GM19043 (cell line): ENCODE measurements around the gene CCDC70.
A peak's percentile ranks its signal among the peaks of the same experiment; 100 is the strongest.
"Not testable (repeated sequence)": the region's sequence is repeated elsewhere in the genome, so short reads cannot be mapped to it uniquely, and the experiment has no call there.

Experiments
- ATAC-seq: cut with Tn5 transposase; IDR thresholded peaks from one replicate; pipeline ENCODE4 v1.9.1; 2021; ENCODE audit warnings: low read depth; ENCODE audit not compliant: unreplicated experiment

CCDC70 gene

DNA sequence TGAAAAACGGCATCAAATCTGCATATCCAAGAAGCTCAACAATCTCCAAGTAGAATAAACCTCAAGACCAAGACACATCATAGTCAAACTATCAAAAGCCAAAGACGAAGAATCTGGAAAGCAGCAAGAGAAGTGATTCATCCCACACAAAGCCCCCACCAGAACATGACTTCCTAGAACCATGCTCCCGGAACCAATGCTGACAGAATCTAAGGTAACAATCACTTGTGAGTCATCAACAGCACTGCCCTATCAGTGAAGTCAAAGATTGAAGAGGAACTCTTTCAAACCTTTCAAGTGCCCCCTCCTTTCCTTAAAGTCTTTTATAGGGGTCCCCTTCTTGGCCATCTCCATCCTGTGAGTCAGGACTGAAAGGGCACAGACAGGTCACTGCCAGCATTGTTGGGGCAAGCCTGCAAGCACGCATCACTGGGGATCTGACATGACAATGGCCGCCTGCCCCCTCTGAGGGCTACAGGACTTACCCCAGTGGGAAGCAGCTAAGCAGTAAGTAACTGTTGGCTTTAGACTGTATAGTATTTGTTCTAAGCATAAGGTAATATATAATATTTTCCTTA is at the start of gene CCDC70:
CCDC70 (plus strand) TSS at position 247 of the 578 bp plus-strand sequence. CDS start 3,443 bp downstream, outside the sequence.
- ATAC-seq = no peak

DNA sequence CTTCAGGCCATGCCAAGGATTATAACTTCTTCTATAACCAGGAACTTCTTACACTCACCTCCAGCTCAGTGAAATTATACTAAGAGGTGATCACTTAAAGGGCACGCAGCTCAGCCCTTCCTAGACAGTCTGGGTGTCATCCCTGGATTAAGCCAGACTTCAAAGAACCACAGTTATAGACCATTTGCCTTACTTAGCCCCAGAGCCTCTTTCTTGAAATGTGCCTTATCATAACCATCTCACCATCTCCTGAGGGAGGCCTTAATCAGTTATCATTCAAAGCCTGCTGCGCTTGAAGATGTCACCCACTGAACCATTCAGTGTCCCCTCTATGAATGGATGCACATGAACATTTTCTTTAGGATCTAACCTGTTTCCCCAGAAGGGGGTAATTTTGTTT is 47.7 kb upstream of the CCDC70 start:
- no peak for ATAC-seq

DNA sequence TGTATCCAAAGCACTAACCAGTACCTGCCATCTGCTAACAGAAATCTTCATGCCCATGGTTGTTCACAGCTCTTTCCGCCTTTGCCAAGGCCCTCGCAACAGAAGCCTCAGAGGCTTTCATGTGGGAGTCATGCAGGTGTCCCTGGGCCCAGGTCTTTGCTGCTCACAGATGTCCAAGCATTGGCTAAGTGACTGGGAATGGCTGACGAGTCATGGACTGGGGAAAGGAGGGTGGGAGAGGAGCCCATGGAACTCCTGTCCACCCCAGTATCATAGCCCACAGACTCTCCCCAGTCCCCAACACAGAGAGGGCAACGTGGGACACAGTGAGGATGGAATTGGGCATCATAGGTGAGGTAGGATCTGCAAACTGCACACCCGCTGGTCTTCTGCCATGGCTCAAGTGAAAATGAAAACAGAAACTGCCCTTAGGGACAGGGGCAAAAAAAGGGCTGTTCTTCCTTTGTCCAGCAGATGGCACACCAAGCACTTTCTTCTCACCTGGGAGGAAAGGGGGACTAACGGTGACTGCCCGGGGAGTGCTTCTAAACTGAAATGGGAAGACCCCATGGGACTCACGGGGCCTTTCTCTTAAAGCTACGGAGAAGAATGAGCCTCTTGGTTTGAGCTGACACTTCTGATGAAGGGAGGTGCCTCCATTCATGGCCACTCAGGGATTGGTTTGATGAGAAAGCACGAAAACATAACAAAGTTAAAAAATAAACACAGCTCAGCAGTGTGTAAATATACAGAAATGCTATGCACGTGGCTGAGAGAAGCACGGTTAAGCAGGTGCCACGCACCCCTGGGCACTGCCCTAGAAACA is 46.7 kb upstream of the CCDC70 start:
- peak; percentile 79 for ATAC-seq

DNA sequence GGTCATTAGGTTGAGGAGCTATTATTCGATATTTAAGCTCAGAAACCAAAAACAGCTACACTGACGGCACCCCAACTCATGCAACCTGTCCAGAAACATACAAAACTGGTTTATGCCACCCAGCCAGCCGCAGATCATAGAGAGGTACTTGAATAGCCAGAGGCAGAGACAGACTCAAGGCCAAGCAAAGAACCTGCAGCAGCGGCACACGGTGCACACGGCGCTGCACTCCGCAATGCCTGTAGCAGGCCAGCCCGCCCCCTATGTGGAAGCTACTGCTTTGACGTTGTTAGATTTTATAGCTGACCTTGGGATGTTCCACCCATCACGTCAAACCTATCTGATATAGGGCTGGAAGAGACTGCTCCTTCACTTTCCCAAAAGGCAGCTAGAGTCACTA is 45.9 kb upstream of the CCDC70 start:
- ATAC-seq = no peak

DNA sequence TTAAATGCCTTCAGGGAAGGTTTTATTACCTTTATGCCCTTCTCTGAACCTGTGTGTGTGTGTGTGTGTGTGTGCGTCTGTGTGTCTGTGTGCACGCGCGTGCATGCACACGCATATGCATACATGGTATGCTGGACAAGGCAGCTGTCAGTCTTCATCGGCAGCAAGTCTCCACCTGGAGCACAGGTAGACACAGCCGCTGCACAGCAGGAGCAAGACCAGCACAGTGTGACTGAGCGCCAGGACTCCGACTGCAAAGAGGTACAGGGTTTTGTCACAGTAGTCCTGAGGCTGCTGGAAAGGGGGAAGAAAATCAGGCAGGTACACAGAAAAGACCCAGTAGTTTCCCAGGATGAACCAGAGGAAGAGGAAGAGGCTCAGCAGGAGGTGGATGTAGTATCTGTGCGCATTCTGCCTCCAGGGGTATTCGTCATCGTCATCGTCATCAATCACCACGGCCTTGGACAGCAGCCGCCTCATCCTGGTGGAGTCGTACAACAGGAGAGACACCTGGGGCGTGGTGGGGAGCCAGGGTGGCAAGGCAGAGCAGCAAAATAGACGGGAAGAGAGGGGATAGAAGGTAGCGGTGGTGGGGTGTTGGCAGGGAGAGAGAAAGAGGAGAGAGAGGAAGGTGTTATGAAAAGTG is 45.0 kb upstream of the CCDC70 start:
- no peak for ATAC-seq

DNA sequence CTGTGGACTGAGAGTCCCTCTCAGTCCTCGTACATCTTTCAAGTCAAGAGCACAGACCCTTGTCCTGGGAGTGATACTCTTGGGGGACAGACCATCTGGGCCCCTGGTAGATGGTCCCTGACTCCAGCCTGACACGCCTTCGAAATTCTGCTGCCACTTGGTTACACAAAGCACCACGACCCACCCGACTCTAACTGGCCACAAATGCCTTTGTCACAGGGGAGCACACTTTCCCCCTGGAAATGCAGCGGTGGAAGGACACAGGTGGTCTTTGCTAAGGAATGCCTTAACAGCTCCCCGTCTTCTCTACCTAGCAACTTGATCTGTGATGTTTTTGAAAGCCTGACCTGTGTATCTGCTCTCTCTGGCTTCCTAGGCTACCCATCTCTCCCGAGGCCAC is 44.1 kb upstream of the CCDC70 start:
- no peak for ATAC-seq

DNA sequence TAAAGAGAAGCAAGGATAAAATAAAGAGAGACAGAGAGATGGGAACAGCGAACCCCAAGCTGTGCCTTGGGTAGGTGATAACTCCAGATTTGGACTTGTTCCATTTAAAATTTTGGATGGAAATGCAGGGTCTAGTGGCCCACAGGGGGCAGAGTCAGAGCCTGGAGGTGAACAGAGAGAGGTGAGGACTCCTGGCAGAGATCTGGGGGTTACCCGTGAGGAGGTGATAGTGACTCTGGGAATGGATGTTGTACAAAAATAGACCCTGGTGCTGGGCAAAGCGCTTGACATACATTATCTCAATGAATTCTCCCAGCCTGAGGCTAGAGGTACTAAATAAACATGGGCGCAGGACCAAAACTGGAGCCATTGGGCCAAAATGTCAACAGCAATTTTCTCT is 43.5 kb upstream of the CCDC70 start:
- no peak for ATAC-seq

DNA sequence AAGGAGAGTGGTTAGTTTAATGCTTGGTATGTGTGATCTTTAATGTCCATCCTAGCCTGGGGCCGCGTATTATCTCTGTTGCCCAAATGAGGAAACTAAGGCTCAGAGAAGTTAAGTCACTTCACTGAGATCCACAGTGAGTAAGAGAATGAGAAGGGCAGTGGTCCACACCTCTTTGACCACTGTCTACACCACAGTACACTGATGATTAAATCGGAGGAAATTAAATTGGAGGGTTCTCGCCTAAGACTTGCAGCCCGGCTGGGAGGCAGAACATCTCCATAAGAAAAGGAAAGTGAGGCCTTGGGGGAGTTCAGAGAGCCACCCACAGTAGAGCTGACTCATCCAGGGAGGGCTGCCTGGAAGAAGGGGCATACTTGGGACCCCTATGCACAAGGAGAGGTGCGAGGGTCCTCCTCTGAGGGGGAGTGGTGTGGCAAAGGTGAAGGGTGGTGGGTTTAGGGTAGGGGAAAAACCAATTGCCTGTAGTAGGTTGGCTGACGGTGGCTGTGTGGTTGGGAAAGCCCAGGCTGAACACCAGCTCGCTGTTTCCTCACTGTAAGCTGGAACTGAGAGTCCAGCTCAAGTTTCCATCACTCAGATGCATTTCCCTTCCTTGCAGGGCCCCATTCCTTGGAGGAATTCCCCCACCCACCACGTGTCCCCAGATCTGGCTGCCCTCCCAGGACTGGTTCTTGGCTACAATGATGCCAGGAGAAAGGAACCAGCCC is 42.8 kb upstream of the CCDC70 start:
- ATAC-seq = no peak

DNA sequence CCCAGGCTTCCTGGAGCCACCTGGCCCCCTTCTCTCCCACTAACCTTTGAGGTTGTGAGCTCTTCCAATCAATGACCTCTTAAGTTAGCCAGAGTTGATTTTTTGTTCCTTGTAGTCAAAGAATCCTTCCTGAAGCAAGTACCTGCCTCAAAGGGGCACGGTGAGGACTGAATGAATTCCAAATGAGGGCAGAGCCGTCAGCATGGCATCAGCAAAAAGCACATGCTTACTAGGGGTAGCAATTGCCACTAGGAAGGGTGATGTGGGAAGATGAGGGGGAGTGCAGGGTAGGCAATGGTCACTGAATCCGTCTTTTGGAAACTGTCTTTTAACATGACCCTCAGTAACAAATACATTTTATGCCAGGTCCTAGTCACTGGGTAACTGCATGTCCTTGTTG is 42.2 kb upstream of the CCDC70 start:
- no peak for ATAC-seq

DNA sequence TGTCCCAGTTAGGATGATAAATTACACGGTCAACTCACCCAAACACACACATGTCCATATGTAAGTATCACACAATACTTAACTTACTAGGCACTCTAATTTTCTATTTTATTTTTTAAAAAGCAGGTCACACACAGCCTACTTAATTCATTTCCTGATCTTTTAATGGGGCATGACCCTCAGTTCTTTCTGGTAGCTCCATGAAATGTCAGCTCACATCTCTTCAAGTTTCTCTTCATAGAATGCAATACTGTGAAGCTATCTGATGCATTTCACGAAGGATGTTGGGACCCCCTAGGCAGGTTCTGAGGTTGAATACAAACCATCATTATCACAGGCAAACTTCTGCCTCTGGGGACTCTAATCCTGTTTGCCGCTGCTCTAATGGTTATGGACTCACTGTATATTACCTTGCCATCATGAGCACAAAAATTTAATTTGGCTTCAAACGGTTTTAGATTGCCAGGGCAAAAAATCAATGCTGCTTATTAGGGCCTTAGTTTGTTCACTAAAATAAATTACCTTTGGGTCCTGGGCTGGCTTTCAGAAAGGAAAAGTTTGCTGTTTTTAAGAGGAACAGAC is 41.7 kb upstream of the CCDC70 start:
- no peak for ATAC-seq

DNA sequence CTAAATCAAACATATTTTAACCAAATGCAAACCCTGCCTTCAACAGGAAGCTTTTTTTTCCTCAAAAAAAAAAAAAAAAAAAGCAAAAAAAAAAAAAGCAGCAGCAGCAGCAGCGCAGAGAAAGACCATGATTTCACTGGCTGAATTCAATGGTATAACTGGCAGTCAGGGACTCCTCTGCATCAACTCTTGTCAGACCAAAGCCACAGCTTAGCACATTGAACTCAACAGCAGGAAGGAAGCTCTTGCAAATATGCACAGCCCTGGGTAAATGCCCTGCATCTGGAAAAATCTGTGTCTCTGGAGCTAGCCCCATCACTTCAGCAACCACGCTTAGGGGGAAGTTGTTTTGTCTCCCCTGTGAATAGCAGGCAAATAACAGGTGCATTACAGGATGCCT is 40.2 kb upstream of the CCDC70 start:
- ATAC-seq = no peak

DNA sequence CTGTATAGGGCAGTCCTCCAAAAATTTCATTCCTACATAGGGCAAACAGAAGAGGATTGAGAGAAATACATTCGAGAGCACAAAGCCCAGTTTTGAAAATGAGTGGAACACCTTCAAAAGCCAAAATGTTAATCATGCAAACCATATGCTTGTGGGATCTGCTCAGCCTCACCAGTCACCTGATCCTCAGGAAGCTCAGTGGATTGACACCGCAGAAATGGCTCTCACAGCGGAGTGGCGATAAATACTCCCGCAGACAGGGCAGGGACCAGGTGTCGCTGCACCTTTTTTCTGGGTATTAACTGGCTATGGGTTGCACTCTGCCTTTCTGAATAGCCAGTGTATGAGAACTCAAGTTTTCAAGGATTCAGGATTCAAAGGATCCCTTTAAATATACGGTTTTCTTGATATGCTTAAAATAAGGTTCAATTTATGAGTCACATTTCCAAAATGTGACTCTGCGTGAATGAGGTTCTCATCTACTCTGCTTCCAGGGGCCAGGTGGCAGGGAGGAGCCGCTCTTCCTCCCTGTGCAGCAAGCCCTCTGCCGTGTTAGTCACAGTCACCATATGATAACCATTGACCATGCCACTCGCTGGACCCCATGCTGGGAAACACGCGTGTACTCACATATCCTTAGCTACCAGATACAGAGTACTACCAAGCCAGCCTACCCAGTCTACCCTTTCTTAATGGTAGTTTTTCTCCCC is 39.5 kb upstream of the CCDC70 start:
- no peak for ATAC-seq

DNA sequence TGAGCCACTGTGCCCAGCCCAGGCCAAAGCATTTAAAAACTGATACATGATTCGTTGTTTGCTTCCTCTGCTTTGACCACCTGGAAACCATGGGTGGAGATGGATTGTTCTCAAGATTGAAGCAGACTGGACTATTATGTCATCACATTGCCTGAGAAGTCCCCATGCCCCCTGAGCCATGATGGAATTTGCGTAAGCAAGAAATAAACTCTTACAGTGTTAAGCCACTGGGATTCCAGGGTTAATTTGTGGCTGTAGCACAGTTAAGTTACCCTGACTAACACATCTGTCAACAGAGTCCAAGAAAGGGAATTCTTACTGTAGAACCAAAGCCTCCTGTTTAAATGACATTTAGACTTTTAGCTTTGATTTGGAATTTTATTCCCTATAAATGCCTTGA is 38.4 kb upstream of the CCDC70 start:
- no peak for ATAC-seq

DNA sequence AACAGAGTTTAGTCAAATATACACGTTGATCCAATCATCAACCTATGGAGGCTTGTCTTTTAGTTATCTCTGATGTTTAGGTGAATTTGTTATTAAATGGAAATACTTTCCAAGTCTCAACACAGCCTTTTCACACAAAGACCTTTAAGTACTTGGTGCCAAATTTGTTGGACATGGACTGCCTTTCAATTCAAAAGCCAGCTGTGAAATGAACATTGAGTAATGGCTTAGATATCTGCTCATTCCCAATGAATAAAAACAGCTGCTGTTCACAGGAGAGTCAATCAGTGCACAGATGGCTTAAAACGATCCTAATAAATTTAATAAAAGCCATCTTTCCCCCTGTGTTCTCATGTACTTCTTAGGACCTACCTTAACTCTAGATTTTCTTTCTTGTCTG is 37.9 kb upstream of the CCDC70 start:
- ATAC-seq = no peak

DNA sequence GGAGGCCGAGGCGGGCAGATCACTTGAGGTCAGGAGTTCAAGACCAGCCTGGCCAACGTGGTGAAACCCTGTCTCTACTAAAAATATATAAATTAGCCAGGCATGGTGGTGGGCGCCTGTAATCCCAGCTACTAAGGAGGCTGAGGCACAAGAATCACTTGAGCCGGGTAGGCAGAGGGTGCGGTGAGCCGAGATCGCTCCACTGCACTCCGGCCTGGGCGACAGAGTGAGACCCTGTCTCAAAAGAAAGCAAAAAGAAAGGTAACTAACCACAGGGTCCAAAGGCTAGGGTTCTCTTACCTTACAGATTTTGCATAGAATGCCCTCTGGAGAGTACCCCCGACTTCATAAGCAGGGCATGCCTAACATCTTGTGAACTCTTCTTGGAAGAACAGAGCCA is 37.1 kb upstream of the CCDC70 start:
- not testable (repeated sequence) for ATAC-seq

DNA sequence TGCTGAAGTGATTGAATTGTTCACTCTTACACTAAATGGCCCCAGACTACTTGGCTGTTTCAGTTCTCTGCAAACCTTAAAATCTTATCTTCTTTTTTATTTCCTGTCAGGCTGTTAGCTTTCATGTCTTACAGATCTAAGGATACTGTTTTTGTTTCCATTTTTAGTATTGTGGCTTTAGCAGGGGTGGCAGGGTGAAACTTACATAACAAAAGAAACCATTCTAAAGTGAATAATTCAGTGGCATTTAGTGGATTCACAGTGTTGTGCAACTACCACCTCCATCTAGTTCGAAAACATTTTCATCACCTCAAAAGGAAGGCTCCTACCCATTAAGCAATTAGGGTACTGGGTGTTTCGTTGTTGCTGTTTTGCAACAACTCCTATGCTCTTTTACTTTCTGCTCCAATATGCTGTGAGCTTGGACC is 36.6 kb upstream of the CCDC70 start:
- no peak for ATAC-seq

DNA sequence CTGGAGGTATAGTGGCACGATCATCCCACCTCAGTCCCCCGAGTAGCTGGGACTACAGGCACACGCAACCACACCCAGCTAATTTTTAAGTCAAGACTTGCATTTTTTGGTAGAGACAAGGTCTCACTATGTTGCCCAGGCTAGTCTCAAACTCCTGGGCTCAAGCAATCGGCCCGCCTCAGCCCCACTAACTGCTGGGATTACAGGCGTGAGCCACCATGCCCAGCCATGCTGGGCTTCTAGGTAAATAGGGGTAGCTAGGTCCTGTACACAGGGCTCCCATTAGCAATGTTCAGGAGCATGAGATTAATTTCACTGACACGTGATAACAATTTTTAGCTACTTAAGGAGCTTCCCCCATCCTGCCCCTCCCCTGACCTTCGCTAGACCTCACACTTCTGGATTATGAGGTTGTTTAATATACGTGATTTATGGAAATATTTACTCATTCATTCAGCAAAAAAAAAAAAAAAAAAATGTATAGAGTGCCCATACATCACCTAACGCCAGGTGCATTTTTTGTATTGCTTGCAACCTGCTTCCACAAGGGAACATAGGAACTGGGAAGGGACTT is 36.0 kb upstream of the CCDC70 start:
- ATAC-seq = no peak

DNA sequence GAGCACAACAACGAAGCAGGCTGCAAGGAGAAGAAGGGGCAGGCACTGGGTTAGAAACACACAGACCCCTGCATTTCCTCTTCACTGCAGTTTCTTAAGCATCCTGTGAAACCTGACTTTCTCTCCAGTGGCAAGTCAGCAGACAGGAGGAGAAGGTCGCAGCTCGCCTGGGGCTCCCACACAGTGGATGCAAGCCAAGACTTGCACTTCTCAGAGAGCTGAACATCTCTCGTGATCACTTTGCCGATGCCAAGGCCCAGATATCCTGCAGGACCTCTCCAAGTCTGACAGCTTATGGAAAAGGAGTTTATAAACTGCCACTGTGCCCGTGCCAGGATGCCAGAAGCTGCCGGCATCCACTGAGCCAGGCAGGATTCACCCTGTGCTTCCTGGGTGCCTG is 35.2 kb upstream of the CCDC70 start:
- ATAC-seq = no peak

DNA sequence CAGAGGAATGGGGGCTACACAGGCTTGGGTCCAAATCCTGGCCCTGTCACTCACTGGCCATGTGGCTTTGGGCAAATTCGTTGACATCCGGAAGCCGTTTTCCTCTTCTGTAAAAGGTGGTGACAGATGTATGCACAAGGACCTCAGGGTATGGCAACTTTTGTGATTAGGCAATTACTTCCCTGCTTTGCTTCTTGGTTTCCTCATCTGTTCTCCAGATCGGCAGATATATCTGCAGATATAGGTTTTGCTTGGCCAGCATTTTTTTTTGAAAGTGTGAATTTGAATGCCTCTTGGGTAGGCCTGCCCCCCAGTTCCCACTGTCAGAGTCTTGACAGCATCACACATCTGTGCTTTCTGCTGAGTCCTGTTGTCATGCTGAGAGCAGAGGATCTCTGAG is 34.5 kb upstream of the CCDC70 start:
- ATAC-seq = no peak
